ENCODE data around the gene PARD3. TPM values are rescaled to one million over a fixed set of nuclear protein-coding genes. Genes with fewer than 3 reads are reported as not detected.

PARD3 gene
- total and polyA plus RNA-seq, 2 donors (not counting 3 experiments of a cell fraction or from before 2014, with no cell fraction given): 7.3 to 24.1 TPM

DNA sequence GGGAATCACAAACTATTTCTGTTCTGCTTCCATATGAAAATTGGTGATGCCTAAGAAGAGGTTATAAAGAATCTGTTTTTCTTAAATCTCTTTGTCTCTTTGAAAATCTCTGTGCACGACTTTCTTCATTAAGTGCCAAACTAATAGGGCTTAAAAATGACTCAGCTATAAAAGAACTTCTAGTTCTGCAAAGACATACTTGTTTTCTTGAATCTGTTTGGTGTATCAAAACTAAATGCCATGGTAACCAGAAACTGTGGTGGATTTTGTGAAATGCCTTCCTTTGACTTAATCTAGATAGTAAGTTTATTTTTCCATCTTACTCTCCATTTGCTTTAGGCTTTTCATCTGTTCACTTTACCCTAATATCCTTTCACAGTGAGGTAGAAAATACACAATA is 417.8 kb downstream of the PARD3 start:
- no peaks in the 10 kb centered on the region for H3K9me3 ChIP-seq (replicated peaks; ENCODE audit: control insufficient read depth, insufficient read depth, low read length)
- no peak overlapping the region for H3K27ac ChIP-seq (ENCODE audit: insufficient read depth, low read depth, low read length)
- ChIA-PET POLR2A (no interaction called here), CTCF (interaction anchor here (1.3 to 1.4 kb wide), 2 partner anchors 146 to 241 kb away, joined by 3 read pairs; no protein-coding TSS in a partner anchor)
- no peaks in the 10 kb centered on the region for H3K27me3 ChIP-seq (ENCODE audit: control insufficient read depth in 2 of 2, insufficient read depth in 2 of 2, low read length in 2 of 2)
- no peak for TF ChIP-seq GATA2 (IDR thresholded peaks at IDR 0.05; ENCODE audit: insufficient read depth, insufficient read length, low read depth, low read length)
- no peak for TF ChIP-seq JUN (IDR thresholded peaks at IDR 0.05; ENCODE audit: borderline replicate concordance, insufficient read depth, insufficient read length, low read depth)
- no peak for TF ChIP-seq MYC (IDR thresholded peaks at IDR 0.05; ENCODE audit: low read depth, low read length)
- no peak for TF ChIP-seq EZH2 (IDR thresholded peaks at IDR 0.05; ENCODE audit: borderline replicate concordance, low read depth, low read length, severe bottlenecking)
- TF ChIP-seq POLR2A (IDR thresholded peaks at IDR 0.05; ENCODE audit: low read depth, low read length): no peak
- no peak for TF ChIP-seq FOS (IDR thresholded peaks at IDR 0.05; ENCODE audit: borderline replicate concordance, insufficient read depth, low read length)
- TF ChIP-seq POLR2AphosphoS5 (IDR thresholded peaks at IDR 0.05; ENCODE audit: insufficient read depth, low read depth, low read length): no peak
- TF ChIP-seq, protein P1, sequence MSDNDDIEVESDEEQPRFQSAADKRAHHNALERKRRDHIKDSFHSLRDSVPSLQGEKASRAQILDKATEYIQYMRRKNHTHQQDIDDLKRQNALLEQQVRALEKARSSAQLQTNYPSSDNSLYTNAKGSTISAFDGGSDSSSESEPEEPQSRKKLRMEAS (IDR thresholded peaks at IDR 0.05; ENCODE audit: insufficient read depth, insufficient read length): no peak
- TF ChIP-seq, protein P2, sequence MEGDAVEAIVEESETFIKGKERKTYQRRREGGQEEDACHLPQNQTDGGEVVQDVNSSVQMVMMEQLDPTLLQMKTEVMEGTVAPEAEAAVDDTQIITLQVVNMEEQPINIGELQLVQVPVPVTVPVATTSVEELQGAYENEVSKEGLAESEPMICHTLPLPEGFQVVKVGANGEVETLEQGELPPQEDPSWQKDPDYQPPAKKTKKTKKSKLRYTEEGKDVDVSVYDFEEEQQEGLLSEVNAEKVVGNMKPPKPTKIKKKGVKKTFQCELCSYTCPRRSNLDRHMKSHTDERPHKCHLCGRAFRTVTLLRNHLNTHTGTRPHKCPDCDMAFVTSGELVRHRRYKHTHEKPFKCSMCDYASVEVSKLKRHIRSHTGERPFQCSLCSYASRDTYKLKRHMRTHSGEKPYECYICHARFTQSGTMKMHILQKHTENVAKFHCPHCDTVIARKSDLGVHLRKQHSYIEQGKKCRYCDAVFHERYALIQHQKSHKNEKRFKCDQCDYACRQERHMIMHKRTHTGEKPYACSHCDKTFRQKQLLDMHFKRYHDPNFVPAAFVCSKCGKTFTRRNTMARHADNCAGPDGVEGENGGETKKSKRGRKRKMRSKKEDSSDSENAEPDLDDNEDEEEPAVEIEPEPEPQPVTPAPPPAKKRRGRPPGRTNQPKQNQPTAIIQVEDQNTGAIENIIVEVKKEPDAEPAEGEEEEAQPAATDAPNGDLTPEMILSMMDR (IDR thresholded peaks at IDR 0.05; ENCODE audit: extremely low read depth in 1 of 2, insufficient read depth in 1 of 2, low read depth in 1 of 2, low read length in 2 of 2): no peak
- H3K79me2 ChIP-seq (ENCODE audit: control insufficient read depth, insufficient read depth, low read length): no peaks in the 10 kb centered on the region
- intact Hi-C loops (cut with micrococcal nuclease) (no loop called here), dilution Hi-C loops (cut with MboI; ENCODE audit: extremely low pct_ligation_motif_present, low sequenced_read_pairs) (no loop called here)
- BruUV-seq (replicated peaks): no TSS peak
- H4K20me1 ChIP-seq (replicated peaks; ENCODE audit: control insufficient read depth, extremely low read depth, insufficient read depth, low read length): no peaks in the 10 kb centered on the region
- FAIRE-seq: no peak
- H3K9ac ChIP-seq (replicated peaks; ENCODE audit: extremely low read depth, insufficient read depth, low read length): no peak overlapping the region
- H3K4me3 ChIP-seq (replicated peaks in 1 of 3; ENCODE audit: insufficient read depth in 1 of 3, low read depth in 1 of 3, low read length in 3 of 3): no peak overlapping the region
- H3K36me3 ChIP-seq (ENCODE audit: control insufficient read depth in 2 of 2, extremely low read depth in 1 of 2, insufficient read depth in 2 of 2, low read length in 2 of 2): no peaks in the 10 kb centered on the region
- DNase-seq (ENCODE audit: low read depth, low spot score): no peak
- no peaks in the 10 kb centered on the region for H3K4me1 ChIP-seq (ENCODE audit: control insufficient read depth, extremely low read depth, insufficient read depth, low read length)
- H3K4me2 ChIP-seq (ENCODE audit: insufficient read depth, low read length): no peak overlapping the region
- no peak overlapping the region for H2AFZ ChIP-seq (ENCODE audit: low read depth, low read length)
- H3K9me1 ChIP-seq (replicated peaks; ENCODE audit: control insufficient read depth, extremely low read depth, insufficient read depth, low read length): no peaks in the 10 kb centered on the region
